Bronchial epithelial cell (primary cell): ENCODE results near the gene ZCCHC14. TPM values are rescaled to one million over a fixed set of nuclear protein-coding genes. Genes with fewer than 3 reads are reported as not detected.
"Not testable (repeated sequence)": the region's sequence is repeated elsewhere in the genome, so short reads cannot be mapped to it uniquely, and the experiment has no call there.

ENCODE experiments used
- DNase-seq: peaks from one replicate; pipeline ENCODE4 v3.0.0-alpha.2; 2010; ENCODE audit warnings: low read depth
- FAIRE-seq: peaks from 2 replicates; lab custom pipeline; 2011; peaks lifted over from hg19 to GRCh38; lab: Jason Lieb, UNC
- H3K27me3 ChIP-seq: 2 replicates; pipeline ENCODE4 v1.5.1; 2011; ENCODE audit warnings: low read length; ENCODE audit not compliant: control insufficient read depth, insufficient read depth
- H3K36me3 ChIP-seq: 2 replicates; pipeline ENCODE4 v1.5.1; 2011; ENCODE audit warnings: low read length; ENCODE audit not compliant: control insufficient read depth, insufficient read depth
- H3K4me3 ChIP-seq: 2 replicates; pipeline ENCODE4 v1.5.1; 2011; ENCODE audit warnings: mild to moderate bottlenecking, low read depth, low read length, control low read depth
- total RNA-seq: library from RNA; depleted of rRNA; stranded (reverse); fragments of >200 nt; gene quantifications from 2 replicates; pipeline ENCODE4 v1.2.1, GENCODE V29; 2014
- TF ChIP-seq, protein P1 (sequence below): IDR thresholded peaks from 2 replicates; pipeline ENCODE4 v1.5.1; 2011; ENCODE audit warnings: mild to moderate bottlenecking, moderate library complexity, low read length, control low read depth, inconsistent platforms; ENCODE audit not compliant: insufficient read depth, severe bottlenecking

ZCCHC14 gene
- total RNA-seq, 1 donor from 2014 or later = 2.9 TPM

DNA sequence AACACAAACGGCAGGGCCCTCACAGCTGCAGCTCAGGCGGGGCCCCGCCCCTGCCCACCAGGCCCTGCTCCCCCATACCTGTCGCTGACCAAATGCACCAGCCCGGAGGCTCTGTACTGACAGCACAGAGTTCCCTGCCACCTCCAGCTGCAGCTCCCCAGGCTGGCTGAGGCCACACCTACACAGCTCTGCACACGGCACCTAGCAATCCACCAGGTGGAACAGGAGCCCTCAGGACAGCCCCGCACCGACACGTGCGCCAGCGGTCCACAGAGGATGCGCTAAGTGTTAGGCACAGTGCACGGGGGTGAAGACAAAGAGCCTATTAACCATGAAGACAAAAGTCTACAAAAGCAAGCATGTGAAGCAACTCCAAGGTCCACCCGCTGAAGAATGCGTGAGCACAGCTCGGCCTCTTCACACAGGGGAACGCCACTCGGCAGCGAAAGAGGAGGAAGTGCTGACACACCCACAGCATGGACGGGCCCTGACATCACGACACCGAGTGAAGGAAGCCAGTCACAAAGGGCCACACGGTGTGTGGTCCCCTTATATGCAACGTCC is 5.4 kb downstream of the ZCCHC14 start:
- Histone ChIP-seq H3K36me3 (no peaks in the 10 kb centered on the region), H3K27me3 (no peaks in the 10 kb centered on the region), H3K4me3 (peak overlapping the region; percentile 44)
- TF ChIP-seq, protein P1, sequence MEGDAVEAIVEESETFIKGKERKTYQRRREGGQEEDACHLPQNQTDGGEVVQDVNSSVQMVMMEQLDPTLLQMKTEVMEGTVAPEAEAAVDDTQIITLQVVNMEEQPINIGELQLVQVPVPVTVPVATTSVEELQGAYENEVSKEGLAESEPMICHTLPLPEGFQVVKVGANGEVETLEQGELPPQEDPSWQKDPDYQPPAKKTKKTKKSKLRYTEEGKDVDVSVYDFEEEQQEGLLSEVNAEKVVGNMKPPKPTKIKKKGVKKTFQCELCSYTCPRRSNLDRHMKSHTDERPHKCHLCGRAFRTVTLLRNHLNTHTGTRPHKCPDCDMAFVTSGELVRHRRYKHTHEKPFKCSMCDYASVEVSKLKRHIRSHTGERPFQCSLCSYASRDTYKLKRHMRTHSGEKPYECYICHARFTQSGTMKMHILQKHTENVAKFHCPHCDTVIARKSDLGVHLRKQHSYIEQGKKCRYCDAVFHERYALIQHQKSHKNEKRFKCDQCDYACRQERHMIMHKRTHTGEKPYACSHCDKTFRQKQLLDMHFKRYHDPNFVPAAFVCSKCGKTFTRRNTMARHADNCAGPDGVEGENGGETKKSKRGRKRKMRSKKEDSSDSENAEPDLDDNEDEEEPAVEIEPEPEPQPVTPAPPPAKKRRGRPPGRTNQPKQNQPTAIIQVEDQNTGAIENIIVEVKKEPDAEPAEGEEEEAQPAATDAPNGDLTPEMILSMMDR = no peak
- DNase-seq (peak; percentile 71), FAIRE-seq (no peak)

DNA sequence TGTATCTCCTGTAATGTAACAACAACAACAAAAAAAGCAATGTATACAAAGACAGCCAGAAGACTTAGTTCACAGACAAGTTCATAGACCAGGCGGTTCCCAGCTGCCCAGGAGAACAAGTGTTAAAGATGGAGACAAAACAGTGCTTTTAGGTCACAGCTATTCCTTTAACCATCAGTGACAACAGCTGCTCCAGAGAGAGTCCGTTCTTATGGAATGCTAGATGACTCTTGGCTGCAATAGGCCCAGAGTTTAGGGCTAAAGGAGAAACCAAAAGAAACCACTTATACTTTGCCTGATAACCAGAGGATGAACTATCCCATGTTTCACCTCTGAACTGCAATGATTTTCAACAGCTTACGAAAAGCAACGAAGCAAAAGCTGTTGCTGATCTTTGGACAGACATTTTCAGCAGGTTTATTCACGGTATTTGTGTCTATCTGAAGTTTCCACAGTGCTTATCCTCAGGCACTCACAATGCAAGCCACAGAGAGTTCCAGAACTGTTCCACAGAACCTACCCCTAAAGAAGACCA is 6.0 kb downstream of the ZCCHC14 start:
- Histone ChIP-seq H3K36me3 (no peaks in the 10 kb centered on the region), H3K4me3 (no peak overlapping the region), H3K27me3 (no peaks in the 10 kb centered on the region)
- DNase-seq (no peak), FAIRE-seq (no peak)
- TF ChIP-seq, protein P1 = no peak

DNA sequence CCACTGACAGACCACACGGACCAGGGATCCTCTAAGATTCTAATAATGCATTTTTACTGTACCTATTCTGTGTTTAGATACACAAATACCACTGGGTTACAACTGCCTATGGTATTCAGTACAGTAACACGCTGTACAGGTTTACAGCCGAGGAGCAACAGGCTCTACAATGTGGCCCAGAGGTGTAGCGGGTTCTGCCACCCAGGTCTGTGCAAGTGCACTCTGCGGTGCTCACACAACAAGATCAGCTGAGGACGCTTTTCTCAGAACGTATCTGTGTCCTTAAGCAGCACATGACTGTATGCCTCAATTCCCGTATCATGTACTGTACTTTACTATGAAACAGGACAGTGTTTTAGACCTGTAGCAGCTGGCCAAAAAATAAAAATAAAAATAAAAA is 6.5 kb downstream of the ZCCHC14 start:
- H3K36me3 ChIP-seq = no peaks in the 10 kb centered on the region
- no peak for FAIRE-seq
- DNase-seq = no peak
- H3K27me3 ChIP-seq = no peaks in the 10 kb centered on the region
- no peak overlapping the region for H3K4me3 ChIP-seq
- TF ChIP-seq, protein P1 = no peak

DNA sequence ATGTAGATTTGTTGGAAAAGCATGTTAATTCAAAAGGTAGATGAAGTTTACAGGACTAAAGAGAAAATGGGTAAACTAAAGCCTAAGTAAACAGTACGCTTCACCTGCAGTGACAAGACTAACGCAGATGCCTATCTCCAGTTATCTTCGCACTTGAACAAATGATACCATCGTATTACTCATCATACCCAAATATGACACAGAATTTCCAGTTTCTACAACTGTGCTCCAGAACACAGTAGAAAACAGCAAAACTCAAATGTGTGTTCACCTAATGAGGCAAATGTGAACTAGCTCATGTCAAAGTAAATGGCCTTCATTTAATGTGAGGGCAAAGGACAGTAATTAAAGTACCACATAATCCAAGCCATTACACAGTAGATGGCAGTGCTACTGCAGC is 7.0 kb downstream of the ZCCHC14 start:
- DNase-seq = peak; percentile 60
- H3K4me3 ChIP-seq, H3K36me3 ChIP-seq, H3K27me3 ChIP-seq: not testable (repeated sequence)
- peak; percentile 90 for FAIRE-seq

DNA sequence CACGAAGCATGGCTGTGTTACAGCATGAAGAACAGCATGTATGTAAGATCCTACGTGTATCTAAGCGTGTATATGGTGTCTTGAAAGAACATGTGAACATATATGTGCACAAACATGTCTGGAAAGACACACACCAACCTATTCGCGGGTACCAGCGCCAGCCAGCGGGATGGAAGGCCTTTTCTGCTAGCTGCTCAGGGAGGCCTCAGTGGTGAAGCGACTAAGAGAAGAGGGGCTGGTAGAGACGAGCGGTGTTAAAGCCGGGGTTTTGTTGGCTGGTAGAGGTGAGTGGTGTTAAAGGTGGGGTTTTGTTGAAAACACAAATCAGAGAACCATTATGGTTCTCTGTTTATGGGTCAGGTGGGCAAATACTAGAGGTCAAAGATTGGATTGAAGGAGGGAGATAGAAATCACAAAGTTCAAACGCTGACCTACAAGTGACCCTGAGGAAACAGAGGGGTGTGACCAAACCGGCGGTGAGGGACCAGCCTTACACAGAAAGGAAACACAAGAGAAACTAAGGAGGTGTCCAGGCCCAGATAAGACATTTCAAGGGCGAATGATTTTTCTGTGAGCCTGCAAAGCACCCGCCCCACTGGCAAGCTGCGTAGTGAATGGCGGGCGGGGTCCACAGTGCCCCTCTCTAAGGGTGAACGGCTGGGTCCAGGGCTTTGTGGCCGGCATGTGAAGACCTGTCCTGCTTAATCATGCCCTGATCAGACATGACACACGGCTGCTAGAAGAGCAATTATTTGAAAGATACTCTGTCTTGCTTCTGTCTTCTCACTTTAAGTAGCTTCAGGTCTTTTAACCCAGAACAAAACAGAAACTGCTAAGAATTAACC is 8.1 kb downstream of the ZCCHC14 start:
- H3K4me3 ChIP-seq = no peak overlapping the region

DNA sequence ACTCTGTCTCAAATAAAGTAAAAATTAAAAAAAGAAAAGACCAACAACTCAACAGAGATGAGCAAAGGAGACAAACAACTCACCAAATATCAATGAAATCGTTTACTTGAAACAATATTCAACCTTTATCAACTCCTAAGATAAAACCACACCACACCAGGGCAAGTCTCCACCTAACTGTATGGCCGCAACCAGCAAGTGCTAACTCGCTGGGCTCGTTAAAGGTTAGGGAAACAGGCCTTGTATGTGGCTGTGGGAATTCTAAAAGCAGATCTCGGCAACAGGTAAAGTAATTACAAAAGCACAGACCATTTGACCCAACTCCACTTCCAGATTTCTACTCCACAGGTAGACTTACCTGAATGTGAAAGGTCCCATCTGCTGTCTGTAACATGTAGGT is 9.3 kb downstream of the ZCCHC14 start:
- H3K27me3 ChIP-seq = no peaks in the 10 kb centered on the region
- TF ChIP-seq, protein P1 = no peak
- H3K4me3 ChIP-seq = no peak overlapping the region
- DNase-seq (peak; percentile 63), FAIRE-seq (no peak)
- H3K36me3 ChIP-seq = no peaks in the 10 kb centered on the region

More for the DNA sequence above, 8.1 kb downstream of the ZCCHC14 start:
- TF ChIP-seq, protein P1 = no peak
- FAIRE-seq (no peak), DNase-seq (peak; percentile 64)
- Histone ChIP-seq H3K36me3 (no peaks in the 10 kb centered on the region), H3K27me3 (no peaks in the 10 kb centered on the region)

DNA sequence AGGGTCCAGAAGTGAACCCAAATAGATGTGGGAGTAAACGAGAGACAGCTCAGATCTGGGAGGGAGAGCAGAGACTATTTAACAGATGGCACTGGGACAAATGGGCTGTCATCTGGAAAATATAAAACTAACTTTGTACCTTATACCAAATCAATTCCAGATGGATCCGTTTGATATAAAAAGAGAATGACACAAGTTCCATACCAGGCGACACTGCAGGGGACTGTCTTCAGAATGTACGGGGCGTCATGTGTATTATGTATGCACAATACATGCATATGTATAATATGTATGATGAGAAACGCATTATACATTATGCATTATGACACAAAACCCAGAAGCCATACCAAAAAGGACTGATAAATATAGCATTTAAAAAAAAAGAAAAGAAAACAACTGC is 10.2 kb downstream of the ZCCHC14 start:
- not testable (repeated sequence) for H3K27me3 ChIP-seq, FAIRE-seq, H3K4me3 ChIP-seq, H3K36me3 ChIP-seq, DNase-seq
